ENCODE measurements around the gene KHK.

Gene KHK

GRCh38 chr2:27050996-27051901 lies 35.3 kb upstream of the KHK start, which contains the start of gene AGBL5:
TSS of gene AGBL5 (plus strand) at chr2:27051668. CDS start at chr2:27052959, 1,291 bp downstream.
- Histone ChIP-seq H2BK12ac (ENCODE audit: low read length) (no peak within 1 kb of the TSS), H2AFZ (ENCODE audit: insufficient read depth, low read length, poor library complexity) (peak within 1 kb of the TSS; percentile 53), H3K4me3 (ENCODE audit: low read depth, low read length) (peak within 1 kb of the TSS; percentile 93), H2BK120ac (ENCODE audit: insufficient read depth, low read length, poor library complexity) (peak within 1 kb of the TSS; percentile 44), H2BK5ac (ENCODE audit: low read depth, low read length, poor library complexity) (peak within 1 kb of the TSS; percentile 15), H3K27me3 (ENCODE audit: insufficient read depth, low read length) (no peaks in the 10 kb centered on the region), H4K12ac (ENCODE audit: low read depth, low read length) (peak within 1 kb of the TSS; percentile 73), H3K4me1 (ENCODE audit: control insufficient read depth in 1 of 2, insufficient read depth in 2 of 2, low read length in 2 of 2) (peaks cover 9 to 14% of the 10 kb centered on the region in 2 experiments), H3K4ac (ENCODE audit: low read depth, low read length) (peak within 1 kb of the TSS; percentile 66), H4K91ac (ENCODE audit: low read depth, low read length) (peak within 1 kb of the TSS; percentile 77), H3K4me2 (ENCODE audit: low read length) (peak within 1 kb of the TSS; percentile 92), H3K9ac (ENCODE audit: low read length) (peak within 1 kb of the TSS; percentile 94), H3K23ac (ENCODE audit: low read length) (no peak within 1 kb of the TSS), H3K27ac (ENCODE audit: low read depth, low read length) (peak within 1 kb of the TSS; percentile 50), H3K79me2 (ENCODE audit: control insufficient read depth, insufficient read depth, low read length, poor library complexity) (peaks cover 3% of the 10 kb centered on the region), H3K14ac (ENCODE audit: low read length) (peak within 1 kb of the TSS; percentile 86), H3K9me3 (ENCODE audit: insufficient read depth, low read depth, low read length) (no peaks in the 10 kb centered on the region), H3K36me3 (ENCODE audit: control insufficient read depth in 1 of 2, insufficient read depth in 2 of 2, low read length in 2 of 2) (peaks cover 18 to 27% of the 10 kb centered on the region in 2 experiments), H2AK5ac (ENCODE audit: low read length) (peak within 1 kb of the TSS; percentile 46), H3K79me1 (ENCODE audit: low read length) (peaks cover 17% of the 10 kb centered on the region), H3K18ac (ENCODE audit: low read length) (peak within 1 kb of the TSS; percentile 77), H4K8ac (ENCODE audit: low read depth, low read length) (peak within 1 kb of the TSS; percentile 89)
- WGBS (ENCODE audit: extremely low coverage, insufficient coverage, insufficient read length) = no CpG with 5 or more reads among the region's 67 CpGs
- DNase-seq = peak; percentile 92 to 96

- Histone ChIP-seq H3K9me3 (ENCODE audit: insufficient read depth, low read depth, low read length) (no peaks in the 10 kb centered on the region), H4K8ac (ENCODE audit: low read depth, low read length) (peak overlapping the region; percentile 89), H3K18ac (ENCODE audit: low read length) (peak overlapping the region; percentile 77), H3K4me2 (ENCODE audit: low read length) (peak overlapping the region; percentile 92), H3K79me2 (ENCODE audit: control insufficient read depth, insufficient read depth, low read length, poor library complexity) (peaks cover 3% of the 10 kb centered on the region), H3K23ac (ENCODE audit: low read length) (no peak overlapping the region), H2AFZ (ENCODE audit: insufficient read depth, low read length, poor library complexity) (peak overlapping the region; percentile 38), H3K4me1 (ENCODE audit: control insufficient read depth in 1 of 2, insufficient read depth in 2 of 2, low read length in 2 of 2) (peaks cover 9 to 17% of the 10 kb centered on the region in 2 experiments), H3K9ac (ENCODE audit: low read length) (peak overlapping the region; percentile 94), H3K27ac (ENCODE audit: low read depth, low read length) (no peak overlapping the region), H3K79me1 (ENCODE audit: low read length) (peaks cover 17% of the 10 kb centered on the region), H3K4me3 (ENCODE audit: low read depth, low read length) (peak overlapping the region; percentile 93), H2AK5ac (ENCODE audit: low read length) (peak overlapping the region; percentile 46), H3K27me3 (ENCODE audit: insufficient read depth, low read length) (no peaks in the 10 kb centered on the region), H2BK5ac (ENCODE audit: low read depth, low read length, poor library complexity) (peak overlapping the region; percentile 15), H3K4ac (ENCODE audit: low read depth, low read length) (peak overlapping the region; percentile 66), H4K12ac (ENCODE audit: low read depth, low read length) (peak overlapping the region; percentile 73), H2BK12ac (ENCODE audit: low read length) (no peak overlapping the region), H4K91ac (ENCODE audit: low read depth, low read length) (peak overlapping the region; percentile 77), H3K14ac (ENCODE audit: low read length) (peak overlapping the region; percentile 86), H2BK120ac (ENCODE audit: insufficient read depth, low read length, poor library complexity) (peak overlapping the region; percentile 44), H3K36me3 (ENCODE audit: control insufficient read depth in 1 of 2, insufficient read depth in 2 of 2, low read length in 2 of 2) (peaks cover 18 to 28% of the 10 kb centered on the region in 2 experiments)
- no peak for DNase-seq
- no CpG with 5 or more reads among the region's 24 CpGs for WGBS (ENCODE audit: extremely low coverage, insufficient coverage, insufficient read length)
Measured at GRCh38 chr2:27051902-27052645, 34.5 kb upstream of the KHK start.

DNA sequence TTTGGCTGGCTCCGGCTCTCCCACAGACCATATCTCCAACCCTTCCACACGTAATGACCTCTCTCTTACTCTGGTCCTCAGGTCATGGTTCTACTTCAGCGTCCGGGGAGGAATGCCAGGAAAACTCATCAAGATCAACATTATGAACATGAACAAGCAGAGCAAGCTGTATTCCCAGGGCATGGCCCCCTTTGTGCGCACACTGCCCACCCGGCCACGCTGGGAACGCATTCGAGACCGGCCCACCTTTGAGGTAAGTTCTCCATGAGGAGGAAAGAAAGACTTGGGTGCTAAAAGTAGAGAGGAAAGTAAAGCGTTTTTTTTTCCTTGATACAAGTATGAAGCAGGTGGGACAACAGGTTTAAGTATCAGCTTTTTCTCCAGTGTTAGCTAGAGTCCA lies 33.3 kb upstream of the KHK start:
- no peak overlapping the region for H2BK12ac ChIP-seq (ENCODE audit: low read length)
- H2BK120ac ChIP-seq (ENCODE audit: insufficient read depth, low read length, poor library complexity) = no peak overlapping the region
- DNase-seq = no peak
- no peak overlapping the region for H3K9ac ChIP-seq (ENCODE audit: low read length)
- WGBS (ENCODE audit: extremely low coverage, insufficient coverage, insufficient read length) = no CpG with 5 or more reads among the region's 11 CpGs
- no peak overlapping the region for H3K4ac ChIP-seq (ENCODE audit: low read depth, low read length)
- H4K12ac ChIP-seq (ENCODE audit: low read depth, low read length) = no peak overlapping the region
- no peak overlapping the region for H3K4me2 ChIP-seq (ENCODE audit: low read length)
- no peak overlapping the region for H2AK5ac ChIP-seq (ENCODE audit: low read length)
- H3K14ac ChIP-seq (ENCODE audit: low read length) = no peak overlapping the region
- no peak overlapping the region for H2AFZ ChIP-seq (ENCODE audit: insufficient read depth, low read length, poor library complexity)
- H3K27me3 ChIP-seq (ENCODE audit: insufficient read depth, low read length) = no peaks in the 10 kb centered on the region
- H3K4me1 ChIP-seq (ENCODE audit: control insufficient read depth in 1 of 2, insufficient read depth in 2 of 2, low read length in 2 of 2) = peaks cover 9 to 17% of the 10 kb centered on the region in 2 experiments
- H2BK5ac ChIP-seq (ENCODE audit: low read depth, low read length, poor library complexity) = no peak overlapping the region
- H3K36me3 ChIP-seq (ENCODE audit: control insufficient read depth in 1 of 2, insufficient read depth in 2 of 2, low read length in 2 of 2) = peaks cover 21 to 34% of the 10 kb centered on the region in 2 experiments
- no peak overlapping the region for H3K27ac ChIP-seq (ENCODE audit: low read depth, low read length)
- no peak overlapping the region for H4K8ac ChIP-seq (ENCODE audit: low read depth, low read length)
- H3K23ac ChIP-seq (ENCODE audit: low read length) = no peak overlapping the region
- no peak overlapping the region for H3K18ac ChIP-seq (ENCODE audit: low read length)
- H3K79me1 ChIP-seq (ENCODE audit: low read length) = peaks cover 17% of the 10 kb centered on the region
- peaks cover 3% of the 10 kb centered on the region for H3K79me2 ChIP-seq (ENCODE audit: control insufficient read depth, insufficient read depth, low read length, poor library complexity)
- H3K9me3 ChIP-seq (ENCODE audit: insufficient read depth, low read depth, low read length) = no peaks in the 10 kb centered on the region
- no peak overlapping the region for H3K4me3 ChIP-seq (ENCODE audit: low read depth, low read length)
- H4K91ac ChIP-seq (ENCODE audit: low read depth, low read length) = no peak overlapping the region

GRCh38 chr2:27053776-27054175 lies 32.8 kb upstream of the KHK start:
- Histone ChIP-seq H3K9me3 (ENCODE audit: insufficient read depth, low read depth, low read length) (no peaks in the 10 kb centered on the region), H4K8ac (ENCODE audit: low read depth, low read length) (no peak overlapping the region), H2BK5ac (ENCODE audit: low read depth, low read length, poor library complexity) (no peak overlapping the region), H3K9ac (ENCODE audit: low read length) (no peak overlapping the region), H3K4me1 (ENCODE audit: control insufficient read depth in 1 of 2, insufficient read depth in 2 of 2, low read length in 2 of 2) (peaks cover 9 to 17% of the 10 kb centered on the region in 2 experiments), H3K4ac (ENCODE audit: low read depth, low read length) (no peak overlapping the region), H3K27me3 (ENCODE audit: insufficient read depth, low read length) (no peaks in the 10 kb centered on the region), H2BK120ac (ENCODE audit: insufficient read depth, low read length, poor library complexity) (no peak overlapping the region), H3K79me1 (ENCODE audit: low read length) (peaks cover 17% of the 10 kb centered on the region), H3K4me3 (ENCODE audit: low read depth, low read length) (no peak overlapping the region), H3K14ac (ENCODE audit: low read length) (no peak overlapping the region), H3K23ac (ENCODE audit: low read length) (no peak overlapping the region), H3K27ac (ENCODE audit: low read depth, low read length) (no peak overlapping the region), H4K91ac (ENCODE audit: low read depth, low read length) (no peak overlapping the region), H3K18ac (ENCODE audit: low read length) (no peak overlapping the region), H2BK12ac (ENCODE audit: low read length) (no peak overlapping the region), H4K12ac (ENCODE audit: low read depth, low read length) (no peak overlapping the region), H3K36me3 (ENCODE audit: control insufficient read depth in 1 of 2, insufficient read depth in 2 of 2, low read length in 2 of 2) (peaks cover 22 to 36% of the 10 kb centered on the region in 2 experiments), H3K4me2 (ENCODE audit: low read length) (no peak overlapping the region), H3K79me2 (ENCODE audit: control insufficient read depth, insufficient read depth, low read length, poor library complexity) (peaks cover 3% of the 10 kb centered on the region), H2AK5ac (ENCODE audit: low read length) (no peak overlapping the region), H2AFZ (ENCODE audit: insufficient read depth, low read length, poor library complexity) (no peak overlapping the region)
- no peak for DNase-seq
- no CpG with 5 or more reads among the region's 8 CpGs for WGBS (ENCODE audit: extremely low coverage, insufficient coverage, insufficient read length)

Data from trophoblast cell (in vitro differentiated cells and primary cell).